ENCODE data around the gene ANO1.

- no peak for TF ChIP-seq CTCF (optimal IDR thresholded peaks at IDR 0.05 in 1 of 3, IDR thresholded peaks at IDR 0.05 in 1 of 3, conservative IDR thresholded peaks at IDR 0.05 in 1 of 3; ENCODE audit: extremely low read depth in 1 of 3, insufficient read depth in 2 of 3, low read length in 3 of 3)
- TF ChIP-seq EZH2 (IDR thresholded peaks at IDR 0.05; ENCODE audit: low read length): no peak
Observed at GRCh38 chr11:70131606-70132190, 53.6 kb downstream of the ANO1 start.

Measured in keratinocyte (primary cell).